DMS 273 (cell line): ENCODE results near the gene TMEM258.
A peak's percentile ranks its signal among the peaks of the same experiment; 100 is the strongest.

Experiments used
- DNase-seq: peaks from one replicate; lab custom pipeline; 2025; ENCODE audit not compliant: unreplicated experiment; lab: John Stamatoyannopoulos, UW

Gene TMEM258

DNA sequence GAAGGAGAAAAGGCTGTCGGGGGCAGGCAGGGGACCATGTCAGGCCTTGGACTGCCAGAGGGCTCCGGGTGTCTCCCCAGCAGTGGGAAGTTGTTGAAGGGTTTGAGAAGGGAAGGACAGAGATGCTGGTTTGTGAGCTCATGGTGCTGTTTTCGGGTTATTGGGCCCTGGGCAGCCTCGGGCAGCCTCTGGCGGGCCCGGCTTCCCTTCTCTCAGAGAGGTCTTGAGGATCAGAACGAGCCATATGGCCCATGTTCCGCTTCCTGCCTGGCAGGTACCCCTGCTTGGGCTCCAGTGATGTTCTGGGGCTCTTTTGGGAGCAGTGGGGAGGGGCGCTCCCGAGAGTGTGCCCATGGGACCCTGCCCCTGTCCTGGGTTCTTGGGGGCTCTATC lies 30.2 kb downstream of the TMEM258 start:
- DNase-seq, result no peak

DNA sequence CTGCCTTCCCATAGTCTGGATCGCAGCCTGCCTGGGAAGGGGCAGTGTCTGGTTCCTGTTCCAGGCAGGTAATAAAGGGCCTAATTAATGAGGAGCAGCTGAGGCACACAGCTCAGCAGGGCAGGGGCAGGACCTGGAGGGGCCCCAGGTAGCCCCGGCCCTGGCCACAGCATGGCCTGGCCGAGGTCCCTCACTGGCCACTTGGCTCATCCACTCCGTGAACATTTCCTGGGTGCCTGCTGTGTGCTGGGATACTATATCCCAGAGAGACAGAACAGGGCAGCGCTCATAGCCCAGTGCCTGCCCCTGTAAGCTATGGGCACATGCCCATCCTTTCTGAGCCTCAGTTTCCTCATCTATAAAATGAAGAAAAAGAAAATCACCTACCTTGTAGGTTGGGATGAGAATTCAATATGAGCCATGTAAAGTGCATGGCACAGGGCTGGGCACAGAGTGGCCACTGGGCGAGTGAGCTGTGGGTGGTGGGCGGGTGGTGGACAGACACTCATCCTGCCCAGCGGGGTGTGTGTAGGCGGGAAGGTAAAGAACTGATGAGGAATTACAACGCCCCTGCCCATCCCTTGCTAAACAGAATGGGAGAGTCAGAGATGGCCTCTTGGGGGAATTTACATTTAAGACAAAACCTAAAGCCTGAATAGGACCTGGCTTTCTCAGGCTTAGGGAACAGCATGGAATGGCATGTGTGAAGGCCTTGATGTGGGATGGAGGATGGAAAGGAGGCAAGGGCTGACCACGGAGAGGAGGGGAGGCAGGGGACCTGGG lies 30.8 kb downstream of the TMEM258 start:
- no peak for DNase-seq

DNA sequence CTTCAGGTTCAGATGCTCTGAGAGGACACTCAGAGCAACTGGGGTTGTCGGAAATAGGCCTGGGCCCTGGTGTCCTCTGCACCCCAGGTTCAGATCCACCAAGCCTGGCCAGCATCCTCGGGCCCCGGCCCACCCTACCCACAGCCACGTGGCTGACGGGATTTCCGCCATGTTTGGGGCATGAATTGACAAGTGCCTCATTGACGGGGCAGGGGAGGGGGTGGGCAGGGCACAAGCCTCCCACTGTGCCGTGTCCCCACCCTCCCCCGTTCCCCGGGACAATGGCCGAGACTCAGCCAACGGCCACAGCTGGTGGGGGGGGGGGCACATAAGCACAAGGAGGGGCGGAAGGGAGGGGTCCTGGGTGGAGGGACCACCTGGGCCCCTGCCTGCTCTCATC lies 31.5 kb downstream of the TMEM258 start:
- DNase-seq, result no peak

DNA sequence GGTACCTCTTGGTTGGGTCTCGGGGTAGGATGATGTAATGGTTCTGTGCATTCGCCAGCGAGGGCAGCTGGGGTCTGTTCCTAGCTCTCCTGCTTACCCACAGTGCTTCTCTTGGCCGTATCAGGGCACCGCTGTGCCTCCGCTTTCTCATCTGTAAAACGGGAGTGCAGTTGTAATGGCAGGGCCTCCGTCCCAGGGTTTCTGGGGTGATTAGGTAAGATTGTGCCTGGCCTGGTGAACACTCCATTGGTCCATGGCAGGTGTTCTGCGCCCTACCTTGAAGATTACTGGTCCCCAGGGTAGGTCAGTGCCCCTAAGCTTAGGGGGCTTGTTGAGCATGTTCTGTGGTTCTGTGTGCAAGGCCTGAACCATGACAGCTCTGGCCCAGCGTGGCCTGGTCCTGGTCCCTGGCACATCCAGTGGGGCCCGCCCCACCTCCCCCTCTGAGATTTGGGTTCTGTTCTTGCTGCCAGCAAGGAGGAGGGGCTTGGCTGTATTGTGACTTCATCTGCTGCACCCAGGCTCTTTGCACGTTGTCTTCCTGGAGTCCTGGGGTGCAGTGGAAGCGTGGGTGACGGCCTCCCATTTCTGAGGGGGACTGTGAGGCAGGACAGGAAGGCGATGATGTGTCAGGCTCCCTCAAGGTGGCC lies 35.1 kb downstream of the TMEM258 start:
- DNase-seq, result no peak

DNA sequence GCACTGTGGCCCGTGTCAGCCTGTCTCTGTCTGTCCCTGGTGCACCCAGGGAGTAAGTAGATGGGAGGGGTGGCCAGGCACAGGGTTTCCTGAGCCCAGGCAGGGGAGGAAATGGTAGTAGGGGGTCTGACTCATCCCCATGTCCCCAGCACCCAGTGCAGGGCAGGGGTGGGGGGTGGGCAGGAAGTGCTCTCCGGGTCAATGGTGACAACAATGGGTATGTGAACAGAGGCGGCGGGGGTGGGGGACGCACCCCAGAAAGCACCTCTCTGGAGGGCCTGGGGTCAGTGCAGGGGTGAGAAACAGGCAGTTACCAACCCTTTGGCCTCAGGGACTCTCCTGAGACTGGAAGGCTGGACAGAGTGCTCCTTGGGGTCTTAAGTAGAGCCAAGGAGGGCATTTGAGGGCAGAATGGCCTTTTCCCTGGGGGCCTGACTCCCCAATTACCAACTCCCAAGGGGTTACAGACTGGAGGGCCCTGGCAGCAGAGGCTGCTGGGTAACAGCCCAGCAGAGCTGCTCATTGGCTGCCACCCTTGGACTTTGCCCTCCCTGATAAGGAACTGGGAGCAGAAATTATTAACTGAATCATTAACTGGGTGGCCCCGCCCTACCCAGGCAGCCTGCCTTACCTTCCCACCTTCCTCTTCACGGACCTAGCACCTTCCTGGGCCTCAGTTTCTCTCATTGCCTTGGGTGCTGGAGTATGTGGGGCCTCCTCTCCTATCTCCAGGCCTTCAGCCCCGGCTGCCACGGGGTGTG lies 35.8 kb downstream of the TMEM258 start:
- no peak for DNase-seq

DNA sequence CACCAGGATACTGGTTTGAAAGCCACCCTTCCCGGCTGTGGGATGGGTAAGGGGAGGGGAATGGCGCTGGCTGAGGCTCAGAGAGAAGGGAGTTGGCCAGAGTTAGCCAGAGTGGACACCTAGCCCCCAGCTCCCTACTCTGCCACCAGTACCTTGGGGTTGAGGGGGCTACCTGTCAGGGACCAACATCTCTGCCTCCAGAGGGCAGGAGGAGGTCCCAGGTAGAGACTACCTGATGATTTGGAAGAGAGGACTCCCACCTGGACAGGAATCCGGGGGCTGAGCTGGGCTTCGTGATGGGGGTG lies 36.3 kb downstream of the TMEM258 start:
- no peak for DNase-seq

DNA sequence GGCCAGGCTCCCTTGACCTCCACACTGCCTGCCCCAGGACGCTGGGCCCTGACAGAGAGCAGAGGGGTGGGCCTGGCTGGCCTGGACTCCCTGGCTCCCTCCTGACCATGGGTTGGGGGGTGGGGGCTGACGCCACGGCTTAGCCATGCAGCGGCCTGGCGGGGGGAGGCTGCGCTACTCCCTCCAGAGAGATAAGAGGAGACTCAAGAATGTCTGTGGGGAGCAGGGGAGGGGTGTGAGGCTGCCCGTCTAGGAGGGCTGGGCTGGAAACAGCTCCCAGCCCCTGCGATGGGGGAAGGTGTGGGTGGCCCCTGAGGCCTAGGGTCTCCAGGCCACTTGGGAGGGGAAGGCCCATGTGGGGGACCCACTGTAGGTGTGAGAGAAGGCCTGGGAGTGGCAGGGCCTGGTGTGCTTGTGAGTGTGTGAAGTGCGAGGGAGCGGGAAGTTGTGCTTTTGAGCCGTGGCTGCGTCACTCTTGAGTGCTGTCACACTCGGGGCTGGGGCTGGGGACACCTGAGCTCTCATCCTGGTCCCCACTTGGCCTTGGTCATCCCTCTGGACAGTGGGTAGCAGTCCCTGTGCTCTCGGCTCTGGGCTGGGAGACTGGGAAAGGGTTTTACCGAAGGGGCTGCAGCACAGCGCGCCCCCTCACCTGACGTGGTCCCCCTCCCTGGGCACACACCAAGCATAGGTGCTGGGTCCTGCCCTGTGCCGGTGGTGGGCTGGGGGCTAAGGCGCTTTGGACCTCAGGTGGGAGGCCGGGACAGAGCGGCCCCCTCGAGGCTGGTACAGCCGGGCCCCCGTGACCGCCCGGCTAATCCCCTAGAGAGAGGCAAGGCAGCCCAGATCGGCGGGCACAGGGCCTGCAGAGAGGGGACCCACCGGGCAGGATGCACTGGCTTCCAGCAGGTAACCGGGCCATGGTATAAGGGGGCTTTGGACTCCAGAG lies 37.6 kb downstream of the TMEM258 start:
- no peak for DNase-seq

DNA sequence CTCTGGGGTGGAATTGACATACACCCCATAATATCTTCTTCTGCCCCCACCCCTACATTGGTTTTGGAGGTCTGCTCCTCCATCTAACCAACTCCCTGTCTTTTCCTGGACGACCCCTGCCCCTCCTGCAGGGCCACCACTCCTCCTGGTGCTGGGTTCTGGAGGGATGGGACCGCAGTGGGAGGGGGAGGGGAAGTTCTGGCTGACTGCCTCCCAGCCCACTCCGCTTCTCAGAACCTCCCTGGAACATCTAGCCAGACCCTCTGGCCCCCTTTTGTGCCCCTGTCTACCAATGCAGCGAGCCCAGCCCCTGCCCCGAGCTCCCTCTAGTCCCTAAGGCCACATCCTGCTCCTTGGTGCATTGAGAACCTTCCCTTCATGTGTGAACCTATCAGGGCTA lies 38.7 kb downstream of the TMEM258 start:
- no peak for DNase-seq

DNA sequence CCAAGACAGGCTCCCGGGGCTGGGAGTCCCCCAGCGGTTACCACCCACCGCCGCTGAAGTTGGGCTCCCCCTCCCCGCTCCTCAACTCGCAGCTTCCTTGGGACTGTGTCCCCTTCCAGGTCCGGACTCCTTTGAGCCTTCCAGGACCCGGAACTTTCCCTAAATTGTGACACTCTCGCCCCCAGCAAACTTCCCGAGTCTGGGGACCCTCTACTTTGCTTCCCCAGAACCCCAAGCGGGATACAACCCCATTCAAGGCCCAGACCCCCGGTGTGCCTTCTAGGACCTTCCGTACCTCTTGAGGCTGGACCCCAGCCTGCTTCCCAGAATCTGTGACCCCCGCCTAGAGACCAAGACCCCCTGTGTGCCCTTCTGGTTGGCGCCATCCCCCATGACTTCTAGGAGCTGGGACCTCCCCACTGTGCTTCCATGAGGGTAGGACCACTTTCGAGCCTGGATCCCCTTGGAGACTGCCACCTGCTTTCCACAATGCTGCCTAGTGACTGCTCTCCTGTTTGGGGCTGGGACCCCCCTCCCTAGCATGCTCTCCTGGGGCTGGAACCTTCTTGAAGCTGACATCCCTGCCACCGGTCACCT lies 39.4 kb downstream of the TMEM258 start:
- DNase-seq, result no peak

DNA sequence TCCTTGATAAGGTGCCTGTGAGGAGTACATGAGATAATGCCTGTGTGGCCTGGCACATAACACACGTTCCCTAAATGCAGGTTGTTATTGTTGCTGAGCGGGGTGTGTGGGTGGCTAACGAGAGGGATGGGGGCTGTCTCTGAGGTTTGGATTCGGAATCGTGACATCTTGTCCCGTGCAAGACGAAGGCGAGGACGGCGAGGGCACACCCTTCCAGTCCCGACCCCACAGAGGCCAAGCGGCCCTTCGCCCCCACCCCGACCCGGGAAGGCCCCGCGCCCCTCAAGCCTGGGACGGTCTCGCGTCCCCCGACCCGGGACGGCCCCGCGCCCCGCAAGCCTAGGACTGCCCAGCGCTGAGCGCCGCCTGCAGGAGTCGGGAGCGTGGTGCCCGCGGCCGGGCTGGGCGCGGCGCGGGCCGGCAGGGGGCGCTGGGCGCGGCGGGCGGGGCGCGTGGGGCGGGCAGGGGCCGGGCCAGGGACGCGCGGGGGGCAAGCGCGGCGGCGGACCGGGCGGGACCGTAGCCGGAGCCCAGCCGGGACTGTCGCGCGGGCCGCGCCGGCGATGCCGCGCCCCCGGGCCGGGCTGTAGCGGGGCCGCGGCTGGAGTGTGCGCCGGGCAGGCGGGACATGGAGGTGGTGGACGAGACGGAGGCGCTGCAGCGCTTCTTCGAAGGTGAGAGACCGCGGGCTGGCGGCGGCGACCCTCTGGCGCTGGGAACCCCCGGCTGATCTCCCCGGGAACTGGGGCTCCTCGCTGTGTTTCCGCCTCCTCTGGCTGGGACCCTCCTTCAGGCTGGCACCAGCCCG lies 40.1 kb downstream of the TMEM258 start, which contains the start of gene MYRF:
MYRF (plus strand) TSS at position 520 of the 808 bp plus-strand sequence; CDS start at position 629, 109 bp downstream.
- peak; percentile 74 for DNase-seq

DNA sequence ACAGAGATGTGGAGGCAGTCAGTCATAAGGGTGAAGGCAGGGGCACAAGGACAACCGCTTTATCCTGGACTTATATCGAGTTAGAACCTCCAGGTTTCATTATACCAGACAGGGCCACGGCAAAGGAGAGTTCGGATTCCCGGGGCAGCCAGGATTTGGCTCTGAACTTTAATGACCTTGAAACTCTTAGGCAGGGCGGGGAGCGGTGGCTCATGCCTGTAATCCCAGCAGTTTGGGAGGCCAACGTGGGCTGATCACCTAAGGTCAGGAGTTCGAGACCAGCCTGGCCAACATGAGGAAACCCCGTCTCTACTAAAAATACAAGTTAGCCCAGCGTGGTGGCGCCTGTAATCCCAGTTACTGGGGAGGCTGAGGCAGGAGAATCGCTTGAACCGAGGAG lies 41.0 kb downstream of the TMEM258 start:
- no peak for DNase-seq

DNA sequence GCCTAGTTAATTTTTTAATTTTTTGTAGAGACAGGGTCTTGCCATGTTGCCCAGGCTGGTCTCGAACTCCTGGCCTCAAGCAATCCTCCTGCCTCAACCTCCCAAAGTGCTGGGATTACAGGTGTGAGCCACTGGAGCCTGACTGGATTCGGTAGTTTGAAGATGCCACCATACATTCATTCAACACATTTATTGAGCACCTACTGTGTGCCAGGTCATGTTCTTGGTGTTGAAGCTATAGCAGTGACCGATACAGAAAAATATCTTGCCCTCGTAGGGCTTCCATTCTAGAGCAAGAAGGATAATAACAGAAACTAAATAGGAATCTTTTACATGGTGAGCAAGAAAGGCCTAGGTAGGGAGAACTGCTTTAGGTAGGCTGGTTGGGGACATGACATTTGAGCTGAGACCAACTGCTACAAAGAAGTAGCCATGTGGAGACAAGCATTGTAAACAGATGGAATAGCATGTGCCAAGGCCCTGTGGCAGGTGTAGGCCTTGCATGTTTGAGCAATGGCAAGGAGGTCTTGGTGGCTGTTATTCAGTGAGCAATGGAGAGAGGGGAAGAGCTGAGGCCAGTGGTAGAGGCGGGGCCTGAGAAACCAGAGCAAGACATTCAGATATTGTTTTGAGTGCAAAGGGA lies 41.6 kb downstream of the TMEM258 start:
- DNase-seq, result no peak

DNA sequence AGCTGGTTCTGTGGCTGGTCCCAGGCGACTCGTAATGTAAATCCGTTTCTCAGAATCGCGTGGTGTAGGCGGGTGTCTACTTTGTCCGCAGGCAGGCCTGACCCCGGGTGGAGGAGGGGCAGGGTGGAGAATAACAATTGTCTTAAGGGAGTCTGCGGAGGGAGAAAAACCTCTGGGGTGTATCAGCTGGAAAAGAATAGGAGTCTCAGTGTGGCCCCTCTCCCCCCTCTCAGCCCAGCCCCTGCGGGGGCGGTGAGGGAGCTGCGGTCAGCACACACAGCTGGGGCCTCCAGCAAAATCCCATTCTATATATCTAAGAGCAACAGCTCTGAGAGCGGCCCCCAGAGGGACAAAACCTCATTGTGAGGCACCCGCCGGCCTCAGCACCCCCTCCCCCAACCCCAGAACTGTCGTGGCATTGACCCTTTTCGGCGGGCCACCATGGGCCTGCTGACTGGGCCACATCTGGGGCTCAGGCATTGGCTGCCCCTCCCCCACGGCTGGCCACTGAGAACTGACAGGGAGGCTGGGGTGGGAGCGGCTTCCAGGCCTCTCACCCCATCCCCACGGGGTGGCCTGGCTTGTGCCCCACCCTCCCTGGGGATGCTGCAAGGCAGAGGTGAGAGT lies 42.7 kb downstream of the TMEM258 start:
- no peak for DNase-seq

DNA sequence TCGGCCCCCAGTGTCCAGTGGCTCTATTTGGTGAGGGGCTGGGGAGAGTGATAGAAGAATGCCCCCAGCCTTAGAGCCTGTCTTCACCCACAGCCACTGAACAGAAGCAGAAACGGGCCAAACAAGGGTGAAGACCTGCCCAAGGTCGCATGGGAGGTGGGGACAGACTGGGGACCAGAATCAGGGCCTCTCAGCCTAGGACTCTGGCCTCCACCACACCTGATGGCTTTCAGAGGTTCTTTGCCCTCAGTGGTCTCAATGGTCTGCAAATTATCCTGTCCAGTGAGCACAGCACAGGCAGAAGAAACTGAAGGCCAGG lies 44.5 kb downstream of the TMEM258 start:
- no peak for DNase-seq

DNA sequence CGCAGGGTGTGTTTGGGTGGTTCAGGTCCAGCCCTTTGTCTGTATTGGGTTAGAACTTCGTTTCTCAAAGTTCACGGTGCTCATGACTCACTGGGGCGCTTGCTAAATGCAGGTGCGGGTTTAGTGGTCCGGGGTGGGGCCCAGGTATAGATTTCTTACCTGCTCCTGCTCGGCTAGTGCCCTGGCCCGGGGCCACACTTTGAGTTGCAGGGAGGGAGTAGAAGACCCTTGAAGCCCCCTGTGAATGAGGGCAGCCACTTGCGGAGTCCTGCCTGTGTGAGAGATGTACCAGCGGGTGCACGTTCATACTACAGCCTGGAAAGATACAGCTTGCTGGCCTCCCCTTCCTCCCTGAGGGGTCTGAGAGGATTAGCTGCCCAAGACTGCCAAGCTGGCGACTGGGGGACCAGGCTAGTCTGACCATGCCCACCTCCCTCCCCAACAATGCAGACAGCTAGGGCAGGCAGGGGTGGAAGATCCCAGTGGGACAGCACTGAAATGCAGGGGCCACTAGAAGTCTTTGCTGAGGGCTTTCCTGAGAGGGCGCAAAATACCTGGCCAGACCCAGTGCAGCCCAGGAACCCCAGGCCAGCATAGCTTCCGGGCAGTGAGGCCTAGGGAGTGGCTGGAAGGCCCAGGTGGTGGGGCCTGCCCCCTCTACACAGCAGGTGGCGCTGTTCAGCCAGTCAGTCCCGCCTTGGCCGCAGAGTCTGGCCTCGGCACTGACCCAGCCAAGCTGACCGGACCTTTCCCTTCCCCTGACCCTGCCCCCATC lies 45.0 kb downstream of the TMEM258 start:
- peak; percentile 58 for DNase-seq

DNA sequence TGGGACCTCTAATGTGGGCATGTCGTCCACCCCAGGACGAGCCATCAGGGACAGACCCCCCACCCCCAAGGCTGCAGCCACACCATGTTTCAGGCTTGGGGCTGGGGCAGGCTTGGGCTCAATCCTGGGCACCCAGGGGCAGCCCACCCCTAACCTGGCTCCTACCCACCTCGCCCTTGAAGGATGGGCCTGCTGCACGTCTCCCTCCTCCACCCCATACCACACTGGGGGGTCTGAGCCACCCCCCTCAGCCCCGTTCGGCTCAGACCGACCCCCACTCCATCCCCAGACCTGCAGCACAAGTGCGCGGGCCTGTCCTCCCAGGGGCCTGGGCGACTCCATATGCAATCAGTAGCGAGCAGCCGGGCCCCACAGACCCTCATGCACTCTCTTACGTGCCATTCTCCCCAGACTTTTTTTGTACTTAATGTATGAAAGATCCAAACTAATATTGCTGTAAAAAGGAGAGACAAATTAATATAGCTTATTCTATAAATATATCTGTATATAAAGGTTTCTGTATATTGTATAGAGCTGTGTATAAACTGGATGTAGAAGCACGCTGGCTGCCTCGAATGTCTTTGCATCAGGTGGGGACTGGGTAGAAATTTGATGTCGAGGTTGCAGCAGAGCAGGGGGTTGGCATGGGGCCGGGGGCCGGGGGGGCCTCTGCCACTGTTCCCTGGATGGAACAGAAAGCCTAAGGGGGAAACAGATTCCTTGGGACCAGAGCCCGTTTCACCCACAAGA lies 45.8 kb downstream of the TMEM258 start:
- DNase-seq, result no peak

DNA sequence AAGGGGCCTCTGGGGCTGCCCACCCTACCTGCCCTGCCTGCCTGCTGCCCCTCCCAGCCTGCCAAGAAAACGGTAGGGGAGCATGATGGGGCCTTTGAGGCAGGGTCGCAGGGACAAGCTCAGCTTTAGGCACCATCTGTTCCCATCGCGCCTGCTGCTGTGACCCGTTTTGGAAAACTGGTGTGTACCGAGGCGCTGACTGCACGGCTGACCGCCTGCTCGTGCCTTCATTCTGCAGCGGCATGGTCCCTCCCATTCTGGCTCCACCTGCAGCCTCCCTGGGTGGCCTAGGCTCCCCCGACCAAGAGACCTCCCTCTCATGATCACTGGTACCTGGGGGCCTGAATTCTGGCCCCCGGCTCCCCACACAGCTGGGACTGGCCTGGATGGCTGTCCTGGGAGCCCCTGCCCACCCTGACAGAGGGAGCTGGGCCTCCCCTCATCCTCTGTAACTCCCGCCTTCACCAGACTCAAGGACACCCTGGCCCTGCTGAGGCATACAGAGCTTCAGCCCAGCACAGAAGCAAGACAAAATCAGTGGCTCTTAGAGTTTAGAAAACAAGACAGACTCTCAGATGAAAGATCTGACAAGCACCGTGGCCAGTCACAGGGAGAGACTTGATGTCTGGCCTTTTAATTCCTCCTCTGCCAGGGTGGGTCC lies 46.5 kb downstream of the TMEM258 start:
- DNase-seq, result peak; percentile 66
